Renal cortical epithelial cell (primary cell): ENCODE data around the gene MYO9A. TPM values are rescaled to one million over a fixed set of nuclear protein-coding genes. Genes with fewer than 3 reads are reported as not detected.
"Not testable (repeated sequence)": the region's sequence is repeated elsewhere in the genome, so short reads cannot be mapped to it uniquely, and the experiment has no call there.

Experiments
- DNase-seq: peaks from one replicate; pipeline ENCODE4 v3.0.0-alpha.2; 2011; ENCODE audit warnings: low read depth
- total RNA-seq: library from RNA; depleted of rRNA; stranded (reverse); fragments of >200 nt; gene quantifications from 2 replicates; pipeline ENCODE4 v1.2.3, GENCODE V29; 2014

MYO9A gene
- total RNA-seq, 1 donor from 2014 or later, result 111 TPM

DNA sequence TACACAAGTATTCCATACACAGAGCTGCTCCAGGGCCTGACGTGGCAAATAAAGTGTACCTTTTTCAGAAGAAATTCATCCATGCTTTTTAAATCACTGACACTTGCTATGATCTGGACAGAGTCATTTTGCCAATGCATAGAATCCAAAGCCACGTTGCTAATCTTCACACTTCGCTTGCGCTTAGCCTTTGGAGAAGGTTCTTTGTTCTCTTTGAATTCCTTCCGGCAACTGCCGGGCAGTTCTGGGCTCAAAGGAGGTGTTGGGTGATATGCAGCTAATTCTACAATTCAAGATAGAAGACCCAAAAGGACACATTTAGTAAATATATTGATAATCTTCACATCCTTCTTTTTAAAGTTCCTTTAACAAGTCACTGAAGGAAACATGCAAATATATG, 237.7 kb downstream of the MYO9A start:
- DNase-seq, result no peak

DNA sequence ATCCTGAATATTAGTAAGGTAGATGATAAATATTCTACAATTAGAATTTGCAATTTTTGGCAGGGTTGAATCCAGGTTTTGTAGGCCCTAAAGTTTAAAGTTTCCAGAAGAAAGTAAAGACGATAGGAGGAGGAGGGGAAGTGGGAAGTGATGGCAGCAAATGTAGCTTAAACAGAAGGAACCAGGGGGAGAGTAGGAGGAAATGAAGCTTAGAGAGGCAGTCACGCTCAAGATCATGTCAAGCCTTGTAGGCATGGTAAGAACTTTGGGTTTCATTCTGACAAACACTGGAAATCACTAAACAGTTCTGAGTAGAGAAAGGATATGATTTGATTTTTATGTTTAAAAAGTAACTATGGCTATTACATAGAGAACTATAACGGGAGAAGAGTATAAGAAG, 243.7 kb downstream of the MYO9A start:
- DNase-seq, result no peak

DNA sequence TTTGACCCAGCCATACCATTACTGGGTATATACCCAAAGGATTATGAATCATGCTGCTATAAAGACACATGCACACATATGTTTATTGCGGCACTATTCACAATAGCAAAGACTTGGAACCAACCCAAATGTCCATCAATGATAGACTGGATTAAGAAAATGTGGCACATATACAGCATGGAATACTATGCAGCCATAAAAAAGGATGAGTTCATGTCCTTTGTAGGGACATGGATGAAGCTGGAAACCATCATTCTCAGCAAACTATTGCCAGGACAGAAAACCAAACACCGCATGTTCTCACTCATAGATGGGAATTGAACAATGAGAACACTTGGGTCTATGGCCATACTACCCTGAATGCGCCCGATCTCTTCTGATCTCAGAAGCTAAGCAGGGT, 259.7 kb downstream of the MYO9A start:
- DNase-seq, result not testable (repeated sequence)

DNA sequence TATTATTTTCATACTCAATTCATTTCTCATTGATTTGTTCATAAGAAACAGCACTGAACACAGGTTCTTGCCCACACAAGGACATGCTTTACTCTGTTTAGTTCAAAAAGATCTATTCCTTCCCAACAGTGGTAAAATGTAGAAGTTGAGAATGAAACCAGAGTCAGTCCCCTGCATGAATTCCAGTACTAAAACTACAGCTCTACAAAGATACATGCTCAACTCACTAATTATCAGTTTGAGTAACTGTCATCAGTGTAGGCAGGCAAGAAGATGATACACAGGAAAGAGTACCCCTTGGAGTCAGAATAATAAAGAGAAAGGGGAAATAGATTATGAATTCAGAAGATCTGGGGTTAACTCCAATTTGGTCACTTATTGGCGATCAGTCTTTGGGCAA, 264.4 kb downstream of the MYO9A start:
- no peak for DNase-seq

DNA sequence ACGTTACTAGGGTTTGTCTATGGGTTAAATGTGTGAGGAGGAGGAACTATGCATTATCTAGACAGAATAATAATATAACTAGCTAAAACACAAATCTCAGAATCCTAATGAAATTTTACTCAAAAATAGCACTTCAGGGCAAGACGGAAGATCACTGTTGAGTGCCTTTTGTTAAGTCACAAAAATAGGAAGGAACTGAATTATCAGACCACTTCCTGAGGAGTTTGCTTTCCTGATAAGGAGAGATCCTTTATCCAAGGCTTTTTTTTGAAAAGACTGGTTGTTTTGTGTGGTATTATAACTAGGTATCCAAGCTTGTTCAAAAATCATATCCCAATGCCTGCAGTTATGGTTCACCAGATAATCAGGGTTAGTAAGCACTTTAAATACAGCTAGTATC, 273.0 kb downstream of the MYO9A start:
- no peak for DNase-seq

DNA sequence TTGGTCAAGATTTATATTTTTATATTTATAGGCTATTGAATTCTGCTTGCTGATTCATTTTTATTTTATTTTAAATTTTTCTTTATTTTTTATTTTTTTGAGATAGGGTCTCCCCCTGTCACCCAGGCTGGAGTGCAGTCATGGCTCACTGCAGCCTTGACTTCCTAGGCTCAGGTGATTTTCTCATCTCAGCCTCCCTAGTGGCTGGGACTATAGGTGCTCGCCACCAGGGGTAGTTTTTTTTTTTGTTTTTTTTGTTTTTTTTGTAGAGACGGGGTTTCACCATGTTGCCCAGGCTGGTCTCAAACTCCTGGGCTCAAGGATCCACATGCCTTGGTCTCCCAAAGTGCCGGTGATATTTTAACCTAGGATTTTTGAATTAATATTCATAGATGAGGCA, 276.4 kb downstream of the MYO9A start:
- DNase-seq, result no peak

DNA sequence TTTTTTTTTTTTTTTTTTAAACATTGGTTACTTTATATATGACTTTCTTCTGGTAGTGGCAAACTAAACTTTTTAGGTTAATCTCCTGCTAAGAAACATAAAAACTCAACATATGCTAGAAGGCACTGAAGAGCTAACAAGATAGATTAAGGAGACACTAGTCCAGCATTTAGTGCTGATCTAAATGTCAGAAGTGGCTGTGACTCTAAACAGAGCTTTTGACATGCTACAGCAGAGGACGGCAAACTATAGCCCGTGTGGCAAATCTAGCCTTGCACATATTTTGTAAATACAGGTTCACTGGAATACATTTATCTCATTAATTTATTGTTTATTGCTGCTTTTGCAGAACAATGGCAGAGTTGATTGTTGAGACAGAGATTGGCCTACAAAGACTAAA, 287.0 kb downstream of the MYO9A start:
- no peak for DNase-seq

DNA sequence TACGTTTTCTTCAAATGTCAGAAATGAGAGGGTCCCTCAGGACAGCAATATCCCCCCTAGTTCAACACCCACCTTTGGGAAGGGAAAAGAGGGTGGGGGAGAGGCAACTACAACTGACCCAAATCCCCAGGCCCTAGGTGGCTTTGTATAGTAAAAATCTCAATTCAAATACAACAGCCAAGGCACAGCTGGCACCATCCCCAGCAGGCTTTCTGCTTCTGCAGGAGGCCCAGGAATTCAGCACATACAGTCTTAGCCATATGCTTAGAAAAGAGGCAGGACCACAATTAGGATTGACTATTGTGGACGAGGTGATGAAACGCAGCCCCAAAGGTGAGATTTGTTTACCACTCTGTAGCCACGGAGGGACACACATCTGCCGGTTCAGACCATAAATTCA, 291.8 kb downstream of the MYO9A start:
- DNase-seq, result no peak

DNA sequence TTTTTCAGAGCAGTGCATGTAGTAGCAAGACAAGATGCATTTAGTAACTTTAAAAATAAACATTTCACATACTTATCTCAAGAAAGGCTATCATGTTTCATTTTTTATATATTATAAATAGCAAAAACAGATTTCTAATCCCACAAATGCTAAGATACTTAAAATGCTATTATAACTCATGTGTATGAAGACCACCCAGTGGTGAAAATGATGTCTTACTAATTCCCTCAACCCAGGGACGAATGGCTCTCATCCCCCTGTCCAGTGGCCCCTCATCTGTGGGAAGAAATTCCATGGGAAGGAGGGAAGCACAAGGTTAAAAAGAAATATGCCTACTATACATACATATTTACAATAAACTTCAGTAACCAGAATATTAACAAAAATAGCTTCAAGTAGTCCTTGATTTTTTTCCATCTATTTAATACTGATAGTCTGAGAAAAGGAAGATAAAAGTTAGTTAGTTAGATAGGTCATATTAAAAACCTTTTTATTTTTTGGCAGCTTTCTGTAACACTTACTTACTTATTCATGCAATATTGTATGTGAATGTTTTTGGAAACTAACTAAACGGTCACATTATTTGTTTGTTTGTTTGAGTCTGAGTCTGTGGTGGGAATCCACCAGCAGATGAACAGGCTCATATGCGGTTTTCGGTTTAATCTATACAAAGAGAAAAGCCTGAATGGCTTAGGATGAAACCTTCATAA, 292.8 kb downstream of the MYO9A start:
- no peak for DNase-seq

DNA sequence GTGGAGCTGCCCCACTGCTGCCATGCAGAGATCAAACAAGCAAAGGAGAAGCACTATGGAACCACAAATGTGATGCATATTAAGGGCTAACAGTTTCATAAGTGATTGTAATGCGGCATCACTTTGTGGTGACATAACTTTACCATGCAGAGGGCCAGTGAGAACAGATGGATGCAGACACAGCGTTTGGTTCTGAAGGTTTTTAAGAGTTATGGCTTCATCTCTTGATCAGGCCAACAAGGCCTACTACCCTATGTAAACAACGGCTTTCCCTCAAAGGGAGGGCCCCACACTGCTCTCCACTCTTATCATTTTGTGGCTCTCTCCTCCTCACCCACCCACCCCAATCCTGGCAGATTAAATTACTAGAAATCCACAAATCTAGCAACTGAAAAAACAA, 294.1 kb downstream of the MYO9A start:
- no peak for DNase-seq

DNA sequence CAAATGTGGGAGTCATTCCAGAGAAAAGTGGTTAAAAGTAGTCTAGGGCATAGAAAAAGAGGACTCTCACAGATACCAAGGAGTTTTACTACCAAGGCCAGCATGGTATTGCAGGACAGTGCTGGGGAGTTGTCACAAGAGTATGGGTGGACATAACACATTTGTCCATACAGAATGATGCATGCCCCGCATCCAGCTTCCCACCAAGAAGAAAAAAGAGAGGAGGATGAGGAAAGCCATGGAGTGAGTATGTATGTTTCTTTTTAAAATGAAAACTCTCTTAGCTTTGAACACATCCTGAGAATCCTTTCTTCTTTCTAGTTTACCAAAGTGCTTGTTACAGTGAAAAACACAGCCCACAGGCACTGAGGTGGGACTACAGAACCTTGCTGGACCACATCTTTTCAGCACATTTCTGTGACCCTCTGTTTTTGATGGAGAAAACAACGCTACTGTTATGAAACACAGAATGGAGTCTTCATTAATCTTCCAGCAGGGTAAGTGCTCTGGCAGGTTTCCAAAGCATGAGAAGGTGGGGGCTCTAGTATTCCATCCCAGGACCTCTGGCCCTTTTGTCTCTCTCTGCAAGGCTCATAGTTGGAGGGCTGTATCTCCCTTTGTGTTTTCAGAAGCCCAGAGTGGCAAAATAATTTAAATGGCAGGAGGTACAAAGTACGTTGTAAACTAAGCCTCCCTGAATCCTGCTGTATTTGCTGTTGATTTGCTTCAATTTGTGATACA, 294.9 kb downstream of the MYO9A start:
- no peak for DNase-seq

DNA sequence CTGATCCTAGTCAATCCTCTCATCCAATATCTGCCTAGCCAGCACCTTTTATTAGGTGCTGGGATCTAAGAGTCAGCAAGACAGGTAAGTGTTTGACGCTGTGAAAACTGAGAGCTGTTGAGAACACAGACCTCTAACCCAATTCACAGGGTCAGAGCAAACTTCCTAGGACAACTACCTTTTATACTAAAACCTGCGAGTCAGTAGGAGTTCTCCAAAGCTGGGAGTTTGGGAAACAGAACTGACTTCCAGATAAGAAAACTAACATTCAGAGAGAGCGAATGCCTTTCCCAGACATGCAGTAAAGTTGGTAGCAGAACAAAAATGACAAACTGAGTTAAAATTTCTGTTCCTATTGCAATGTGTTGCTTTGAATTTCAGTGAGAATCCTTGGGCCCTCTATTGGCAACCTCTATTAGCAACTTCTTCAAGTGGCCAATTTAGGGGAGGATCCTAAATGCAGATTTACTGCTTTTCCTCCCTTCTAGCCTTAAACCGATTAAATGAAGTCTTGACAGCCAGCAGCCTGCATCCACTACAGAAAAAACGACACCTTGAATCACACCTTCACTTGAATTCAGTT, 296.3 kb downstream of the MYO9A start:
- no peak for DNase-seq

DNA sequence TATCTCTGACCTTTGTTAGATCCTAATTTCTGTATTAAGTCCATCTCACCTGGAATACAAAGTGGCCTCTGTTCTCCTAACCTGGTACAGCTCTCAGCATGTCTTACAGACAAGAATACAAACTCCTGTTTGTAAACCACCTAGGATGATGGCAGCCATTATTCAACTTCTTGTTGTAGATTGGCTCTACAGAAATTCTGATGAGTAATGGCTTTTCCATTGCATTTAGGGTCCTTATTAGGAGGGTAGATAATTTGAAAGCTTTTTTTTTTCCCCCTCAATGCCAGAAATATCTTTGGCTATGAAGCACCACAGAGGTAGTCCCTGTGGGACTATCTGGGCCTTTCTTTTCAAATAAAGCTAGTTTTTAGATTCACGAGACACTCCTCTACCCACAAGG, 297.8 kb downstream of the MYO9A start:
- no peak for DNase-seq

DNA sequence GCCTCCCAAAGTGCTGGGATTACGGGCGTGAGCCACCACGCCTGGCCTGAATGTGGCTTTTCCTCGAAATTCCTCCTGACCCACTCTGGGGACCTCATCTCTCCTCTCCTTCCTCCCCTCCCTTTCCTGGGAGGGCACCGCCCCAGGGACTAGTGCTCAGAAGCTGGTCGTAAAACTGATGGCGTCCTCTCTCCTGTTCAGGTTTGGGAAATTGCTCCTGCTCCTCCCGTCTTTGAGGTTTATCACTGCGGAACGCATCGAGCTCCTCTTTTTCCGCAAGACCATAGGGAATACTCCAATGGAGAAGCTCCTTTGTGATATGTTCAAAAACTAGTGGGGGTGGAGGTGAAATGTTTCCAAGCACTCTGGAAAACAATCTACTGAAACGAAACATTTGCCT, 300.6 kb downstream of the MYO9A start:
- no peak for DNase-seq

DNA sequence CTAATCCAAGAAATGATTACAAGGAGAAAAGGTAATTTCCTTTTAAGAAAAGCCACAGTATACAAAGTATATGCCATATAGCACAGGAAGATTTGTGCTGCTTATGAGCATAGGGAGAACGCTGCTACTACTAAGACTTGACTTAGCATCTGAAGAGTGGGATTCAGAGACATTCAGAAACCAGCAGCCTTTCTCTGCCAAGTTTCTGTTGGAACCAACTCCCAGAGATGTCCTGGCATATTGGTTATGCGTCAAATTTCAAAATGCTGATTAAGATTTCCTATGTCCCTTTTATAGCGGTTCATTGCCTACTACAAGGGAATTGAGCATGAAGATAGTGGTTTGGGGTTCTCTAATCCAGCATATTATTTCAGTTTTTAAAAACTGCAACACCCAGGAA, 302.6 kb downstream of the MYO9A start:
- DNase-seq, result no peak

DNA sequence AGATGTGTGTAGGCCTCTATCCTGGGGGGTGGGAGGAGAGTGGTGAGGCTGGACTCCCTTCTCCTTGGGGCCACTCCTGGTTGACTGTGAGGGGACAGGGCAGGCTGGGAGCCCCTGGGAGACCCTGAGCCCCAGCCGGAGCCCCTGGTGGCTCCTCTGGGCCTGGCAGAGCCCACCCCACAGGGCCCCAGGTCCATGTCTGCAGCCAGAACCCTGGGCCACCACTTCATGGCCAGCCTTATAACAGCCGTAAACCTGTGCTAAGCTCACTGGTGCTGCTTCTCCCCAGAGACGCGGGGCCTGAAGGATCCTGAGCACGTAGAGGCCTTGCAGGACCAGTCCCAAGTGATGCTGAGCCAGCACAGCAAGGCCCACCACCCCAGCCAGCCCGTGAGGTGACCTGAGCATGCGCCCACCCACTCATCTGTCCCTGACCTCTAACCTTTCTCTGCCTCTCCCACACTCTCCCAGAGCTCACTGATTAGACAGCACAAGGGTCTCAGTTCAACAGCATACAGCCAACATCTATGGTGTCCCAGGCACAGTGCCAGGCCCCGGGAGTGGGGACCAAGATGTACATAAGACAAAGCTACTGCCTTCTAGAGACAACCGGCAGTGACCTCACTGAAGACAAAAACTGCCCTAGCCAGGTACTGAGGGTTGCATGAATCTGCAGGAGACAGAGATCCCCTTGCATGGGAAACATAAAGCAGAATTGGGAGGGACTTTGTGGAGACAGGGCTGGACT, 304.1 kb downstream of the MYO9A start:
- no peak for DNase-seq

DNA sequence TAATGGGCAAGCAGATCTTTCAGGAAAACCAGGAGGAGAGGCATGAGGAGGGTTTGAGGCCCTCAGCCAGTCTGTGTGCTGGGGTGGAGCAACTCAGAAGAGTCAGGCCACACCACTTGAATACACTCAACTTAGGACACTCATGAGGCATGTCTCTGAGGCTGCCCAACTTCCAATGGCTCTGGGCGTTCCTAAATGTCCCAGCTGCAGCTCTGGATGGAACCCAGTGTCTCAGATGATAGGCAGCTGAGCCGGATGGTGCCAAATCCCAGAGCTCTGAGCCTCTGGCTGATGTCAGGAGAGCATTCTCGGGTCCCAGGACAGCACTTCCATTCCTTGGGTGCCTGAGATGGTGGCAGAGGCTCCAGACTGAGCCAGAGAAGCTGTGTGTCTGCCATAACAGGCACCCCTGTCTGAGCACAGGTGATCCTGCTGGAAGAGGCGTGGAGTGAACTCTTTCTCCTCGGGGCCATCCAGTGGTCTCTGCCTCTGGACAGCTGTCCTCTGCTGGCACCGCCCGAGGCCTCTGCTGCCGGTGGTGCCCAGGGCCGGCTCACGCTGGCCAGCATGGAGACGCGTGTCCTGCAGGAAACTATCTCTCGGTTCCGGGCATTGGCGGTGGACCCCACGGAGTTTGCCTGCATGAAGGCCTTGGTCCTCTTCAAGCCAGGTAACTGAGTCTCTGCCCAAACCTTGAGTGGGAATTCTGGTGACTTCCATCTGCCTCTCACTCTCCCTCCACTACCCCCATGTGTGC, 304.8 kb downstream of the MYO9A start:
- no peak for DNase-seq

DNA sequence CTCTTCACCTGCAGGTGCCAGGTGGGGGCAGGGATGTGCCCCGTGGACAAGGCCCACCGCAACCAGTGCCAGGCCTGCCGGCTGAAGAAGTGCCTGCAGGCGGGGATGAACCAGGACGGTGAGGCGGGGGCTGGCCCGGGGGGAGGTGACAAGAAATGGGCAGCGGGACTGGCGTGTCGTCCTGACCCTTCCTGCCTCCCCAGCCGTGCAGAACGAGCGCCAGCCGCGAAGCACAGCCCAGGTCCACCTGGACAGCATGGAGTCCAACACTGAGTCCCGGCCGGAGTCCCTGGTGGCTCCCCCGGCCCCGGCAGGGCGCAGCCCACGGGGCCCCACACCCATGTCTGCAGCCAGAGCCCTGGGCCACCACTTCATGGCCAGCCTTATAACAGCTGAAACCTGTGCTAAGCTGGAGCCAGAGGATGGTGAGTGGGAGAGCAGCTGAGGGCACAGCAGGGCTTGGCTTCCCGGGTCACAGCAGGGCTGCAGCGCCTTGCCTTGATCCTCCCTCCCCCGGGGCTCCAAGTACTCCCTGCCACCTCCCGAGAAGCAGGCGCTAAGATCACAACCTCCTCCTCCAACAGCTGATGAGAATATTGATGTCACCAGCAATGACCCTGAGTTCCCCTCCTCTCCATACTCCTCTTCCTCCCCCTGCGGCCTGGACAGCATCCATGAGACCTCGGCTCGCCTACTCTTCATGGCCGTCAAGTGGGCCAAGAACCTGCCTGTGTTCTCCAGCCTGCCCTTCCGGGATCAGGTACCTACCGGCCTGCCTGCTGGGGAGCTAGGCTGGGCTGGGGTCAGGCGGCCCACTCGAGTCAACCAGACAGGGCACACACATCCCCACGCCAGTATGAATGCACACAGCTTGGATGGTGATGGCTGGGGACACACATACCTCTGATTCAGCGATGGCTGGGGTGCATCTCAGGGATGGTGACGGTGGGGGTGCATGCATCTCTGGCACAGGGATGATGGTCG, 305.9 kb downstream of the MYO9A start:
- DNase-seq, result no peak

DNA sequence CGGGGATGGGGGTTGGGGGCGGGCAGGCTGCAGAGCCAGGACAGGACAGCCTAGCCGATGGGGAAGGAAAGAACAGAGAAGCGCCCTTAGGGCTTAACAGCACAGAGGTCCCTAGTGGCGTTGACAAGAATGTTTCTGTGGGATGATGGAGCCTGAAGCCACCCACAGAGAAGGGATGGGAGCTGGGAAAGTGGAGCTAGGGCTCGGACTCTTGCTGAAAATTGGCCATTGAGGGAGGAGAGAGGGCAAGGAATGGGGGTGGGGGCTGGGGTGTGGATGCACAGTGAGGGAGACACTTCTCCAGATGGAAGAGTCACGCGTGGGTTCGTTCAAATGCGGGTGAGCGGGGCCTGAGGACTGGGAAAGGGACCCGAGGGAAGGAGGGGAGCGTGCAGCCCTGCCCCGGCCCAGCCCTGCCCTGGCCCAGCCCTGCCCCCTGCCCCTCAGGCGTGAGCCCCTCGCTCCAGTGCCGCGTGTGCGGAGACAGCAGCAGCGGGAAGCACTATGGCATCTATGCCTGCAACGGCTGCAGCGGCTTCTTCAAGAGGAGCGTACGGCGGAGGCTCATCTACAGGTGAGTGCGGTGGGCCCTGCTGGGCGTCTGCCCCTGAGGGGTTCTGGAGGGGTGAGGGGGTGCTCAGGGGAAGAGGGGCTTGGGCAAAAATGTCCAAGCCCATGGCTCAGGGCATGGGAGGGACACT, 306.8 kb downstream of the MYO9A start:
- no peak for DNase-seq
